NT2/D1 (cell line): ENCODE measurements around the gene THSD7A.

Experiments used
- SUZ12 ChIP-seq: IDR thresholded peaks from 2 replicates; pipeline ENCODE4 v1.6.1; 2011; ENCODE audit not compliant: insufficient read length, insufficient read depth; ENCODE audit errors: extremely low read depth
- YY1 ChIP-seq: IDR thresholded peaks from 2 replicates; pipeline ENCODE4 v1.6.1; 2011; ENCODE audit not compliant: insufficient read length, insufficient read depth
- ZNF274 ChIP-seq: IDR thresholded peaks from 2 replicates; pipeline ENCODE4 v1.6.1; 2011; ENCODE audit warnings: mild to moderate bottlenecking, low read depth, low read length

GRCh38 chr7:11648980-11649379 lies 183.0 kb downstream of the THSD7A start:
- TF ChIP-seq ZNF274 (no peak), YY1 (no peak), SUZ12 (no peak)
